Esophagus muscularis mucosa (tissue), 4 donors: ENCODE measurements around the gene XRCC4.

ENCODE experiments used
- EP300 ChIP-seq: sonication (generic); formaldehyde crosslinking; IDR thresholded peaks from one replicate; pipeline ENCODE4 v1.6.1; 2017; ENCODE audit warnings: antibody characterized with exemption
- POLR2A ChIP-seq: fragments of 450-650 bp; IDR thresholded peaks from one replicate; pipeline ENCODE4 v1.6.1; 2017; ENCODE audit warnings: antibody characterized with exemption, moderate library complexity, mild to moderate bottlenecking, low read depth
- TF ChIP-seq, protein P1 (sequence below), 3 experiments: fragments of 200-600 bp in 2 of 3; fragments of 450-650 bp in 1 of 3; sonication (generic) in 2 of 3; IDR thresholded peaks; one replicate each; pipeline ENCODE4 v1.5.1; 2017 to 2019; ENCODE audit warnings: antibody characterized with exemption in 3 of 3, mild to moderate bottlenecking in 2 of 3, moderate library complexity in 1 of 3

DNA sequence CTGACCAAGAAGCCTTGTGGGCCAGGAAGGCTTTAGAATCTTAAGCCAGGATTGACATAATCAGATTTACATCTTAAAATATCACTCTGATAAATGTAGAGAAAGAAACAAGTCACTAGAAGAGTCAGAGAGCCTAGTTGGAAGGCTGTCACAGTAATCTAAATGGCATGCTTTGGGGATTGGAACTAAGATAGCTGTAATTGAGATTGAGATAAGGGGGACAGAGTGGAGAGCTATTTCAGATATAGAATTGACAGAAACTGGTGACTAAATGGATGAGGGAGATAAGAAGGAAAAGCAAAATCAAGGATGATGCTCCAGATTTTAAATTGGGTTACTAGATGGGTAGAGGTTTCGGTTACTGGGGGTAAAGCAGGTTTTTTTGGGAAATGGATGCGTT is 100.5 kb downstream of the XRCC4 start:
- TF ChIP-seq POLR2A, result no peak
- TF ChIP-seq EP300, result no peak
- TF ChIP-seq, protein P1, sequence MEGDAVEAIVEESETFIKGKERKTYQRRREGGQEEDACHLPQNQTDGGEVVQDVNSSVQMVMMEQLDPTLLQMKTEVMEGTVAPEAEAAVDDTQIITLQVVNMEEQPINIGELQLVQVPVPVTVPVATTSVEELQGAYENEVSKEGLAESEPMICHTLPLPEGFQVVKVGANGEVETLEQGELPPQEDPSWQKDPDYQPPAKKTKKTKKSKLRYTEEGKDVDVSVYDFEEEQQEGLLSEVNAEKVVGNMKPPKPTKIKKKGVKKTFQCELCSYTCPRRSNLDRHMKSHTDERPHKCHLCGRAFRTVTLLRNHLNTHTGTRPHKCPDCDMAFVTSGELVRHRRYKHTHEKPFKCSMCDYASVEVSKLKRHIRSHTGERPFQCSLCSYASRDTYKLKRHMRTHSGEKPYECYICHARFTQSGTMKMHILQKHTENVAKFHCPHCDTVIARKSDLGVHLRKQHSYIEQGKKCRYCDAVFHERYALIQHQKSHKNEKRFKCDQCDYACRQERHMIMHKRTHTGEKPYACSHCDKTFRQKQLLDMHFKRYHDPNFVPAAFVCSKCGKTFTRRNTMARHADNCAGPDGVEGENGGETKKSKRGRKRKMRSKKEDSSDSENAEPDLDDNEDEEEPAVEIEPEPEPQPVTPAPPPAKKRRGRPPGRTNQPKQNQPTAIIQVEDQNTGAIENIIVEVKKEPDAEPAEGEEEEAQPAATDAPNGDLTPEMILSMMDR (IDR thresholded peaks at IDR 0.05), result no peak
